DMS79 (cell line): ENCODE measurements around the gene OR6C3.
"Not testable (repeated sequence)": the region's sequence is repeated elsewhere in the genome, so short reads cannot be mapped to it uniquely, and the experiment has no call there.

Experiments
- DNase-seq: peaks from one replicate; lab custom pipeline; 2025; lab: John Stamatoyannopoulos, UW

OR6C3 gene

DNA sequence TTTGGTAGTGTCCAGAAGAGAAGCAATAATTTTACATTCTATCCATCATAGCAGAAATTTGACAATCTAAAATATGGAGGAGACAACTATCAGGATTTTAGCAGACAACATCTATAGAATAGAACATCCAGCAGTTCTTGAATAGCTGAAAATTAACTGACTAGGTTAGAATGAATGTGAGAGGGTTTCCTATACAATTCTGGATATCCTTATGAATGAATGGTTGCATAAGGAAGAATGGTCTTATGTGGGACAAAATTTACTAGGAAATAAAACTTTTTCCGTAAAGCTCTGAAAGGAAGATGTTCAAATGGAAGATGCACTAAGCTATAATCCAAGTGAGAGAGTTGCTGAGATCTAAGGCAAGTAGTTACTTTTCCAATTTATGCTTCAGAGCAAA, at the start of gene OR6C3:
TSS of gene OR6C3 (plus strand) at position 301 of the 400 bp plus-strand sequence. CDS start 955 bp downstream, outside the sequence.
- no peak for DNase-seq

DNA sequence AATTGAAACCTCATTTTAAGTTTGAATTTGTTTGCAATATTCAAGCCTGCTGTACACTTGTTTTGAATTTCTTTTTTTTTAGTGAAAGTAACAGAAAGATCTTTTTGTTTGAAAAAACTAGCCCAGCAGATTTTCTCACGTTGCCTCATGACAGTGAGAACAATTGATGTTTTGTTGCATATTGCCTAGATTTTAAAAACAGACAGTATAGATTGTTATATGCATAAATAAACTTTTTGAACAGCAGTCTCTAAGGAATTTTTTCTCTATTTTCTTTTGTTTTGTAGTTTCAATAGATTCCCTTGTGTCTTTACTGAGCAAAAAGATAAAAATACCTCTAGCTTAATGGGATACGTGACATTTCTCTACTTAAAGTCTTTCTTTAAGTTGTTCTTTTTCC, 49.6 kb upstream of the OR6C3 start:
- no peak for DNase-seq

DNA sequence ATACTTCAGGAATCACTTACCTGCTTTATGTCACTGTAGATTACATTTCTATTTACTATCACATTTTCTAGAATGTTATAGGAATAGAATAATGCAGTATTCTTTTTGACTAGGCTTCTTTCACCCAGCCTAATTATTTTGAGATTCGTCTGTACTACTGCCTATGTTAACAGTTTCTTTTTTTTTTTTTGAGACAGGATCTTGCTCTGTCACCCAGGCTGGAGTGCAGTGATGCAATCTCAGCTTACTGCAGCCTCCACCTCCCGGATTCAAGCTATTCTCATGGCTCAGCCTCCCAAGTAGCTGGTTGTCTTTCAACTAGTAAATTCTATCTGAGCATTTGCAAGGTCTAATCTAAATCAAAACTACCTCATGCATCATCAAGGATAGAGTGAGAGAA, 40.5 kb upstream of the OR6C3 start:
- no peak for DNase-seq

DNA sequence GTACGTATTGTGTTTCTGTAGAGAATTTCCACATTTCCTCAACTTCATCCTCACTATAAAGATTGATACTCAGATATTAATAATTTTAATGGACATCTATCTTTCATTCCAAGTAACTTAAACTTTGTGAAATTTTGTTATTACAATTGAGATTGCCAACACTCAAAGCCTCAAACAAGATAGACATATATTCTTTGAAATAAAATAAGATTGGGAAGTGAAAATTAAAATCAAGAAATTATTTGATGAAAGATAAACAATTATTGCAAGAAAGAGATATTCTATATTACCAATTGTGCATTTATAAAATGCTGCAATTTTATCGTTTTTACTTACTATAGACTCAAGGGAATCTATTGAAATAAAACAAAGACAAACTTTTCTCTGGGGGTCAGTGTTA, 34.1 kb upstream of the OR6C3 start, which contains the start of gene OR6C6:
TSS of gene OR6C6 (minus strand) at position 101 of the 400 bp plus-strand sequence. CDS start 1,337 bp downstream, outside the sequence.
- no peak for DNase-seq

- DNase-seq, result no peak
These were observed 16.5 kb upstream of the OR6C3 start, which contains the start of gene OR6C1 for GRCh38 chr12:55314043-55314442. OR6C1 (plus strand) TSS chr12:55314343; CDS start chr12:55320600, 6,257 bp downstream.

- no peak for DNase-seq
These were observed 10.3 kb upstream of the OR6C3 start for GRCh38 chr12:55320201-55320600.

GRCh38 chr12:55325801-55326200, 4.7 kb upstream of the OR6C3 start:
- not testable (repeated sequence) for DNase-seq

- DNase-seq, result no peak
These were observed 5.5 kb downstream of the OR6C3 start for GRCh38 chr12:55336002-55336401.

- not testable (repeated sequence) for DNase-seq
These were observed 24.8 kb downstream of the OR6C3 start for GRCh38 chr12:55355338-55355737.

DNA sequence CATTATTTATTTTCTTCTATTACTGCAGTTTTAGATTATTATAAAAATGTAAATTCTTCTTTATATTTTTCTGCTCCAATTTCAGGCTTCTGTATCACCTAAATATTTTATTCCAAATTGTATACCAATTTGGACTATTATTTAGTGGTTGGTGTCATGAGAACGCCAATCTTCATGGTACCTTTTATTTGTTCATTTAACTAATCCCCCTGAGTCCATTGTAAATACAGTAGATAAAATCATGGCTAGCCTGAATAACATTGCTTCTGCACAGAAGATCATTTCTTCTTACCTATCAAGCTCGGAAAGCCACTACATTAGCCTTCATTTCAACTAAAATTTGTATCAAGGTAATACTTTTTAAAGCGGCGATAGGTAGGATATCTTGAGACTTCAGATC, 32.1 kb downstream of the OR6C3 start, which contains the start of gene OR6C75:
TSS of gene OR6C75 (plus strand) at position 301 of the 400 bp plus-strand sequence. CDS start 2,136 bp downstream, outside the sequence.
- DNase-seq, result no peak

GRCh38 chr12:55365086-55365485, 34.5 kb downstream of the OR6C3 start:
- no peak for DNase-seq

DNA sequence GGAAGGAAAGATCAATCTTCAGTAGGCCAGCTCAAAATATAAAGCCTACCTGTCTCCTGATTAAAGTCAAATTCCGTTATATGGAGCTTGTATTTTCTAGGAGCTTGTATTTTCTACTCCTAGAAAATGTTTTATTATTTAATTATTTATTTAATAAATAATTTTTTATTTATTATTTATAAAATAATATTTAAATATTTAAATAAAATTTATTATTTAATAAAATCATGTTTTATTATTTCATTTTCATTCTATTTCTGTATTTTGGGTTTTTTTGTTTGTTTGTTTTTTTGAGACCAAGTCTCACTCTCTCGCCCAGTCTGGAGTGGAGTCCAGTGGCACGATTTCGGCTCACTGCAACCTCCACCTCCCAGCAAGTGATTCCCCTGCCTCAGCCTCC, 42.0 kb downstream of the OR6C3 start:
- DNase-seq, result no peak
